Amniotic epithelial cell (primary cell): Measurements from ENCODE around the gene OLIG2.

Source experiments
- DNase-seq: peaks from one replicate; pipeline ENCODE4 v3.0.0-alpha.2; 2010; ENCODE audit warnings: low read depth

OLIG2 gene

GRCh38 chr21:33064623-33065390 is 39.1 kb downstream of the OLIG2 start:
- DNase-seq, result no peak

- DNase-seq, result no peak
These were observed 41.3 kb downstream of the OLIG2 start for GRCh38 chr21:33067043-33067442.

- no peak for DNase-seq
These were observed 41.7 kb downstream of the OLIG2 start for GRCh38 chr21:33067457-33067856.

GRCh38 chr21:33069243-33069642 is 43.5 kb downstream of the OLIG2 start:
- DNase-seq, result no peak

GRCh38 chr21:33069645-33069993 is 43.9 kb downstream of the OLIG2 start:
- DNase-seq, result no peak

GRCh38 chr21:33069994-33070743 is 44.4 kb downstream of the OLIG2 start, which contains the start of gene OLIG1:
OLIG1 (plus strand) TSS chr21:33070141; CDS start chr21:33070247, 106 bp downstream.
- DNase-seq, result no peak

- no peak for DNase-seq
These were observed 44.9 kb downstream of the OLIG2 start for GRCh38 chr21:33070744-33070997.

- no peak for DNase-seq
These were observed 45.4 kb downstream of the OLIG2 start for GRCh38 chr21:33070998-33071769.

GRCh38 chr21:33071770-33072306 is 46.1 kb downstream of the OLIG2 start:
- DNase-seq, result no peak

GRCh38 chr21:33073636-33074035 is 47.9 kb downstream of the OLIG2 start:
- no peak for DNase-seq

GRCh38 chr21:33075128-33075527 is 49.4 kb downstream of the OLIG2 start:
- DNase-seq, result peak; percentile 33

GRCh38 chr21:33075596-33076195 is 50.0 kb downstream of the OLIG2 start:
- DNase-seq, result no peak

GRCh38 chr21:33076600-33077329 is 51.0 kb downstream of the OLIG2 start:
- no peak for DNase-seq
